CD4-positive, alpha-beta T cell (primary cell): ENCODE measurements around the gene KRTAP12-3. TPM values are rescaled to one million over a fixed set of nuclear protein-coding genes. Genes with fewer than 3 reads are reported as not detected.

Experiments
- ATAC-seq: fragments of 200-7000 bp; cut with Tn5 transposase; one replicate; pipeline ENCODE4 v1.10.0; 2022; ENCODE audit warnings: mild to moderate bottlenecking; ENCODE audit not compliant: poor library complexity
- CTCF ChIA-PET: fragments of 350-600 bp; sonication (Branson Sonifier 250); formaldehyde crosslinking; loops from one replicate; lab custom pipeline; 2021; ENCODE audit warnings: antibody characterized with exemption, inconsistent platforms; lab: Charles Lee
- POLR2A ChIA-PET: fragments of 350-600 bp; sonication (Branson Sonifier 250); formaldehyde crosslinking; loops from one replicate; lab custom pipeline; 2021; ENCODE audit warnings: antibody characterized with exemption, inconsistent platforms; lab: Charles Lee
- DNase-seq, 14 experiments: peaks; one replicate each; pipeline ENCODE4 v3.0.0-alpha.2; 2013 to 2020; ENCODE audit warnings: mixed read lengths in 2 of 14
- H3K27ac ChIP-seq, 2 donors: one replicate each; pipeline versions ENCODE4 v1.5.1 to v1.7.0; 2013; ENCODE audit warnings: low read length in 2 of 2, low read depth in 1 of 2, mild to moderate bottlenecking in 1 of 2
- H3K27me3 ChIP-seq, 2 experiments: 1 replicate in 1 of 2; 2 replicates in 1 of 2; pipeline versions ENCODE4 v1.6.1 to v1.7.0; 2013; ENCODE audit warnings: low read length in 2 of 2, control low read depth in 1 of 2, mild to moderate bottlenecking in 1 of 2, moderate library complexity in 1 of 2; ENCODE audit not compliant: insufficient read depth in 2 of 2, control insufficient read depth in 1 of 2
- H3K36me3 ChIP-seq: one replicate; pipeline ENCODE4 v1.6.1; 2013; ENCODE audit warnings: low read length, control low read depth; ENCODE audit not compliant: insufficient read depth
- H3K4me1 ChIP-seq: one replicate; pipeline ENCODE4 v1.6.1; 2013; ENCODE audit warnings: low read length, control low read depth; ENCODE audit not compliant: insufficient read depth
- H3K4me3 ChIP-seq: one replicate; pipeline ENCODE4 v1.5.1; 2013; ENCODE audit warnings: mild to moderate bottlenecking, low read length, moderate library complexity
- H3K9me3 ChIP-seq, 2 experiments: 1 replicate in 1 of 2; 2 replicates in 1 of 2; pipeline versions ENCODE4 v1.6.1 to v1.7.0; 2013; ENCODE audit warnings: low read length in 2 of 2, mild to moderate bottlenecking in 2 of 2, control low read depth in 1 of 2, moderate library complexity in 1 of 2; ENCODE audit not compliant: control insufficient read depth in 1 of 2, insufficient read depth in 1 of 2
- H3K27ac Mint-ChIP-seq: one replicate; pipeline ENCODE4 v1.8.0; 2020; ENCODE audit warnings: mixed read lengths
- H3K27me3 Mint-ChIP-seq: one replicate; pipeline ENCODE4 v1.8.0; 2021; ENCODE audit warnings: mixed read lengths
- H3K36me3 Mint-ChIP-seq: one replicate; pipeline ENCODE4 v1.8.0; 2021; ENCODE audit warnings: low read depth, mixed read lengths
- H3K4me1 Mint-ChIP-seq: one replicate; pipeline ENCODE4 v1.8.0; 2021; ENCODE audit warnings: low read depth, mixed read lengths
- H3K4me3 Mint-ChIP-seq: one replicate; pipeline ENCODE4 v1.8.0; 2020; ENCODE audit warnings: mild to moderate bottlenecking, mixed read lengths
- H3K9me3 Mint-ChIP-seq: one replicate; pipeline ENCODE4 v1.8.0; 2020; ENCODE audit warnings: mixed read lengths
- CTCF ChIP-seq: fragments of 200-600 bp; IDR thresholded peaks from one replicate; pipeline ENCODE4 v1.8.0; 2022; ENCODE audit warnings: antibody characterized with exemption, mild to moderate bottlenecking
- intact Hi-C, 2 experiments: fragments of 100-400 bp; cut with DNase I in 1 of 2; cut with micrococcal nuclease in 1 of 2; formaldehyde crosslinking; loops; one replicate each; pipeline versions ENCODE4 v1.15.1 to v1.9.0; 2023 to 2025; cut with DNase I, micrococcal nuclease
- total RNA-seq, 174 experiments: library from RNA in 2 of 174; stranded (reverse) in 2 of 174; gene quantifications; one replicate each; pipeline ENCODE4 v1.2.3 and lab custom pipeline; 2021 to 2026

Gene KRTAP12-3
- total RNA-seq, 2 experiments from 2014 or later, result not detected

GRCh38 chr21:44697811-44698734 is 40.3 kb downstream of the KRTAP12-3 start:
- Histone ChIP-seq H3K27me3 (peaks cover 47 to 58% of the 10 kb centered on the region in 2 experiments), H3K4me3 (no peak overlapping the region), H3K4me1 (peaks cover 5% of the 10 kb centered on the region), H3K36me3 (no peaks in the 10 kb centered on the region), H3K9me3 (peaks cover 2 to 16% of the 10 kb centered on the region in 2 experiments), H3K27ac (no peak overlapping the region)
- ChIA-PET CTCF (no interaction called here), POLR2A (no interaction called here)
- H3K27ac Mint-ChIP-seq, result no peak overlapping the region
- H3K4me1 Mint-ChIP-seq, result peaks cover 6% of the 10 kb centered on the region
- ATAC-seq (no peak), DNase-seq (no peak)
- no peaks in the 10 kb centered on the region for H3K9me3 Mint-ChIP-seq
- H3K36me3 Mint-ChIP-seq, result no peaks in the 10 kb centered on the region
- peaks cover 67% of the 10 kb centered on the region for H3K27me3 Mint-ChIP-seq
- intact Hi-C loops, result no loop called here
- no peak for TF ChIP-seq CTCF
- no peak overlapping the region for H3K4me3 Mint-ChIP-seq

- DNase-seq (no peak), ATAC-seq (no peak)
- H3K4me3 ChIP-seq, result no peak overlapping the region
- H3K9me3 ChIP-seq, result peaks cover 0 to 28% of the 10 kb centered on the region in 2 experiments
- no peak overlapping the region for H3K27ac ChIP-seq
- no peaks in the 10 kb centered on the region for H3K36me3 ChIP-seq
- POLR2A ChIA-PET, result no interaction called here
- peaks cover 62 to 72% of the 10 kb centered on the region in 2 experiments for H3K27me3 ChIP-seq
- Mint-ChIP-seq H3K27me3 (peaks cover 77% of the 10 kb centered on the region), H3K36me3 (no peaks in the 10 kb centered on the region), H3K4me3 (no peak overlapping the region), H3K27ac (no peak overlapping the region), H3K4me1 (peaks cover 6% of the 10 kb centered on the region), H3K9me3 (no peaks in the 10 kb centered on the region)
- H3K4me1 ChIP-seq, result peaks cover 5% of the 10 kb centered on the region
- intact Hi-C loops, result no loop called here
- no peak for TF ChIP-seq CTCF
- CTCF ChIA-PET, result interaction anchor here (0.6 kb wide), 1 partner anchor 1865 kb away, joined by 3 read pairs; no protein-coding TSS in a partner anchor
These were observed 41.8 kb downstream of the KRTAP12-3 start for GRCh38 chr21:44699502-44700001.

DNA sequence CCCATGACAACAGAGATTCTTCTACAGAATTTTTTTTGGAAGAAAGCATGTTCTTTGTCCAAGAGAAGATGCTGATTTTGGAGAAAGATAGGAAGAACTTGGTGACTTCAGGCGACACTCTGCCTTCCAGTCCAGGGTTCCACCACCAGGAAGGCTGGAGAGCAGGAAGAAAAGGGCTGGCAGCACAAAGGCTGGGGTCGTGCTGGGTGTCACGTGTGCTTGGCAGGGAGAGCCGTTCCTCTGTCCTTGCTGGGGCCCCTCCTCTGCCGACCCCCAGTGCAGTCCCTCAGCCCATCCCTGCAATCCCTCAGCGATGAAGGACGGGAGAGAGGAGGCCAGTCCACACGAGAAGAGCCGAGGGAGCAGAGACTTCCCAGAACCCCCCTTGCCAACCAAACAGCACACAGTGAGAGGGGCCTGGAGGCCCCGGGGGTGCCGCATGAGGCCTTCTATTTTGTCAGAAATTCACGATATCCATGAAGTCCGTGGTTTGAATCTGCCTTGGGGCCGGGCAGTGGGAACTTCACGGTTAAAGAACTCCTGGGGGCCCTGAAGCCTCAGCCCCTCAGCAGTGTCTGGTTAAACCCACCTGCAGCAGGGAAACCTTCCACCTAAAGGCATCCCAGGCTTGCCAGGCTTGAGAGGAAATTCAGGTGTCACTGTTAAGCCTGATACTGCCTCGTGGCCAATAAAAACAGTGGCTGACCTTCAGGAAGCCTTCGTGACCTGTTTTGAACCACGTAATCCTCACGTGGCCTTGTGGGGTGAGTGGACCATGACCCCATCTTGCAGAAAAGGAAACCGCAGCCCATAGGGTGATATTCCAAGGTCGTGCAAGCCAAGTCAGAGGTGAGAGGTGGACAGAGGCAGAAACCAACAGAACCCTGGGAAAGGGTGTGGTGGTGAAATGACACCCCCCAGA is 42.6 kb downstream of the KRTAP12-3 start:
- H3K9me3 ChIP-seq, result peaks cover 0 to 32% of the 10 kb centered on the region in 2 experiments
- Mint-ChIP-seq H3K27me3 (peaks cover 85% of the 10 kb centered on the region), H3K4me1 (peaks cover 6% of the 10 kb centered on the region), H3K36me3 (no peaks in the 10 kb centered on the region), H3K9me3 (no peaks in the 10 kb centered on the region), H3K4me3 (no peak overlapping the region), H3K27ac (no peak overlapping the region)
- H3K36me3 ChIP-seq, result no peaks in the 10 kb centered on the region
- H3K4me3 ChIP-seq, result no peak overlapping the region
- DNase-seq, result no peak
- ChIA-PET POLR2A (no interaction called here), CTCF (no interaction called here)
- H3K27me3 ChIP-seq, result peaks cover 65 to 75% of the 10 kb centered on the region in 2 experiments
- no peak overlapping the region for H3K27ac ChIP-seq
- TF ChIP-seq CTCF, result no peak
- ATAC-seq, result no peak
- intact Hi-C loops, result no loop called here
- no peaks in the 10 kb centered on the region for H3K4me1 ChIP-seq
